GM20431 (cell line): ENCODE data around the gene PPAT.
"Not testable (repeated sequence)": the region's sequence is repeated elsewhere in the genome, so short reads cannot be mapped to it uniquely, and the experiment has no call there.

Experiments
- in situ Hi-C: fragments of 300-500 bp; cut with MseI, MboI; formaldehyde crosslinking; loops from one replicate; pipeline ENCODE4 v1.15.0; 2020; ENCODE audit warnings: low sequenced_read_pairs; ENCODE audit not compliant: unreplicated experiment

Gene PPAT

GRCh38 chr4:56387023-56388001, 48.1 kb downstream of the PPAT start, which contains the start of gene AASDH:
AASDH (minus strand) TSS chr4:56387491; CDS start chr4:56384299, 3,192 bp downstream.
- in situ Hi-C loops: no loop called here

- in situ Hi-C loops: no loop called here
Measured at GRCh38 chr4:56386091-56386490, 49.3 kb downstream of the PPAT start.

GRCh38 chr4:56375458-56375857, 60.0 kb downstream of the PPAT start:
- in situ Hi-C loops: no loop called here

GRCh38 chr4:56374956-56375355, 60.5 kb downstream of the PPAT start:
- in situ Hi-C loops: no loop called here

- in situ Hi-C loops: no loop called here
Measured at GRCh38 chr4:56372774-56373173, 62.6 kb downstream of the PPAT start.

GRCh38 chr4:56371426-56372220, 63.8 kb downstream of the PPAT start:
- in situ Hi-C loops: no loop called here

- in situ Hi-C loops: no loop called here
Measured at GRCh38 chr4:56370377-56370776, 65.0 kb downstream of the PPAT start.

- in situ Hi-C loops: not testable (repeated sequence)
Measured at GRCh38 chr4:56362981-56363380, 72.4 kb downstream of the PPAT start.

GRCh38 chr4:56360071-56360470, 75.3 kb downstream of the PPAT start:
- in situ Hi-C loops: no loop called here

- in situ Hi-C loops: no loop called here
Measured at GRCh38 chr4:56356650-56357049, 78.8 kb downstream of the PPAT start.

- in situ Hi-C loops: no loop called here
Measured at GRCh38 chr4:56348576-56348975, 86.8 kb downstream of the PPAT start.

GRCh38 chr4:56345458-56345857, 90.0 kb downstream of the PPAT start:
- in situ Hi-C loops: no loop called here
